CD14-positive monocyte (primary cell): Measurements from ENCODE around the gene TMEM80. TPM values are rescaled to one million over a fixed set of nuclear protein-coding genes. Genes with fewer than 3 reads are reported as not detected.

Experiments
- DNase-seq, 3 donors: peaks; one replicate each; pipeline ENCODE4 v3.0.0-alpha.2; 2011 to 2022
- H2AFZ ChIP-seq: 2 replicates; pipeline ENCODE4 v1.6.0; 2012; ENCODE audit warnings: mild to moderate bottlenecking, low read depth, low read length, inconsistent platforms; ENCODE audit not compliant: insufficient read depth, poor library complexity, severe bottlenecking
- H3K27ac ChIP-seq, 2 donors: 1 replicate in 1 of 2; 2 replicates in 1 of 2; pipeline ENCODE4 v1.5.1; 2012 to 2013; ENCODE audit warnings: low read length in 2 of 2, control low read depth in 1 of 2, inconsistent platforms in 1 of 2, low read depth in 1 of 2, mild to moderate bottlenecking in 1 of 2
- H3K27me3 ChIP-seq, 2 donors: one replicate each; pipeline versions ENCODE4 v1.6.0 to v1.6.1; 2011 to 2013; ENCODE audit warnings: low read length in 2 of 2; ENCODE audit not compliant: control insufficient read depth in 2 of 2, insufficient read depth in 2 of 2
- H3K36me3 ChIP-seq, 2 donors: replicated peaks in 1 of 2; 1 replicate in 1 of 2; 2 replicates in 1 of 2; pipeline versions ENCODE4 v1.5.1 to v1.6.1; 2012 to 2013; ENCODE audit warnings: low read length in 2 of 2, control low read depth in 1 of 2, inconsistent platforms in 1 of 2, mild to moderate bottlenecking in 1 of 2; ENCODE audit not compliant: insufficient read depth in 2 of 2, control insufficient read depth in 1 of 2
- H3K4me1 ChIP-seq, 2 donors: 1 replicate in 1 of 2; 2 replicates in 1 of 2; pipeline versions ENCODE4 v1.5.1 to v1.6.1; 2012 to 2013; ENCODE audit warnings: low read length in 2 of 2, control low read depth in 1 of 2, inconsistent platforms in 1 of 2, mild to moderate bottlenecking in 1 of 2, moderate library complexity in 1 of 2; ENCODE audit not compliant: insufficient read depth in 2 of 2, control insufficient read depth in 1 of 2
- H3K4me2 ChIP-seq: replicated peaks from 2 replicates; pipeline ENCODE3; 2012; ENCODE audit warnings: low read length, moderate library complexity, mild to moderate bottlenecking; ENCODE audit not compliant: poor library complexity, severe bottlenecking; ENCODE audit errors: extremely low read depth
- H3K4me3 ChIP-seq, 3 experiments: fragments of 200-600 bp in 1 of 3; sonication (generic) in 1 of 3; replicated peaks in 1 of 3; 1 replicate in 2 of 3; 2 replicates in 1 of 3; pipeline ENCODE4 v1.5.1; 2011 to 2013; ENCODE audit warnings: low read length in 3 of 3, mild to moderate bottlenecking in 3 of 3, control low read depth in 2 of 3, low read depth in 2 of 3, inconsistent platforms in 1 of 3, moderate library complexity in 1 of 3
- H3K79me2 ChIP-seq: 2 replicates; pipeline ENCODE4 v1.6.0; 2012; ENCODE audit warnings: mild to moderate bottlenecking, control low read depth, inconsistent platforms, low read length, moderate library complexity; ENCODE audit not compliant: insufficient read depth
- H3K9ac ChIP-seq: 2 replicates; pipeline ENCODE4 v1.6.0; 2017; ENCODE audit warnings: low read length, mild to moderate bottlenecking; ENCODE audit not compliant: insufficient read depth, poor library complexity, severe bottlenecking
- H3K9me3 ChIP-seq, 2 donors: replicated peaks in 1 of 2; 1 replicate in 1 of 2; 2 replicates in 1 of 2; pipeline versions ENCODE4 v1.5.1 to v1.6.1; 2012 to 2013; ENCODE audit warnings: low read length in 2 of 2, control low read depth in 1 of 2; ENCODE audit not compliant: control insufficient read depth in 1 of 2, insufficient read depth in 1 of 2
- H4K20me1 ChIP-seq: 2 replicates; pipeline ENCODE4 v1.6.0; 2012; ENCODE audit warnings: mild to moderate bottlenecking, low read length, control low read depth, moderate library complexity; ENCODE audit not compliant: insufficient read depth
- H3K27ac Mint-ChIP-seq, 7 donors: one replicate each; pipeline ENCODE4 v1.8.0; 2020; ENCODE audit warnings: mild to moderate bottlenecking in 7 of 7, mixed read lengths in 7 of 7, moderate library complexity in 6 of 7, inconsistent platforms in 2 of 7
- H3K27me3 Mint-ChIP-seq, 3 donors: one replicate each; pipeline ENCODE4 v1.8.0; 2021 to 2022; ENCODE audit warnings: low read depth in 3 of 3, mild to moderate bottlenecking in 3 of 3, mixed read lengths in 3 of 3, moderate library complexity in 3 of 3, inconsistent platforms in 1 of 3
- H3K36me3 Mint-ChIP-seq, 2 donors: one replicate each; pipeline ENCODE4 v1.8.0; 2020; ENCODE audit warnings: mixed read lengths in 2 of 2, inconsistent platforms in 1 of 2, mild to moderate bottlenecking in 1 of 2
- H3K4me1 Mint-ChIP-seq: one replicate; pipeline ENCODE4 v1.8.0; 2020; ENCODE audit warnings: mild to moderate bottlenecking, mixed read lengths
- H3K4me3 Mint-ChIP-seq, 2 donors: one replicate each; pipeline ENCODE4 v1.8.0; 2020; ENCODE audit warnings: mild to moderate bottlenecking in 2 of 2, mixed read lengths in 2 of 2, moderate library complexity in 1 of 2
- H3K9me3 Mint-ChIP-seq, 7 donors: one replicate each; pipeline ENCODE4 v1.8.0; 2020 to 2022; ENCODE audit warnings: mixed read lengths in 7 of 7, mild to moderate bottlenecking in 6 of 7, moderate library complexity in 6 of 7, inconsistent platforms in 2 of 7
- WGBS: methylation state at CpG from one replicate; pipeline ENCODE4 v1.1.5; 2013; ENCODE audit warnings: missing lambda C conversion rate; ENCODE audit not compliant: insufficient coverage; 5-methylcytosine and 5-hydroxymethylcytosine counted together
- intact Hi-C, 2 donors: fragments of 100-400 bp; cut with micrococcal nuclease; formaldehyde crosslinking; loops; one replicate each; pipeline versions ENCODE4 v1.15.0 to v1.15.1; 2023
- polyA plus RNA-seq, 3 donors: library from polyadenylated mRNA; depleted of rRNA in 1 of 3; unstranded in 2 of 3; stranded (reverse) in 1 of 3; fragments of 300-500 nt in 2 of 3; fragments of >200 nt in 1 of 3; fragmentation: Illumina TruSeq in 2 of 3; gene quantifications; 1 replicate in 2 of 3; 2 replicates in 1 of 3; pipeline ENCODE4 v1.2.3, GENCODE V29; 2012 to 2021
- TF ChIP-seq, protein P1 (sequence below): fragments of 200-600 bp; IDR thresholded peaks from one replicate; pipeline ENCODE4 v1.8.0; 2022; ENCODE audit warnings: antibody characterized with exemption, mild to moderate bottlenecking

Gene TMEM80
- polyA plus RNA-seq, 3 donors: 31.6 to 69.4 (median 37.3) TPM

DNA sequence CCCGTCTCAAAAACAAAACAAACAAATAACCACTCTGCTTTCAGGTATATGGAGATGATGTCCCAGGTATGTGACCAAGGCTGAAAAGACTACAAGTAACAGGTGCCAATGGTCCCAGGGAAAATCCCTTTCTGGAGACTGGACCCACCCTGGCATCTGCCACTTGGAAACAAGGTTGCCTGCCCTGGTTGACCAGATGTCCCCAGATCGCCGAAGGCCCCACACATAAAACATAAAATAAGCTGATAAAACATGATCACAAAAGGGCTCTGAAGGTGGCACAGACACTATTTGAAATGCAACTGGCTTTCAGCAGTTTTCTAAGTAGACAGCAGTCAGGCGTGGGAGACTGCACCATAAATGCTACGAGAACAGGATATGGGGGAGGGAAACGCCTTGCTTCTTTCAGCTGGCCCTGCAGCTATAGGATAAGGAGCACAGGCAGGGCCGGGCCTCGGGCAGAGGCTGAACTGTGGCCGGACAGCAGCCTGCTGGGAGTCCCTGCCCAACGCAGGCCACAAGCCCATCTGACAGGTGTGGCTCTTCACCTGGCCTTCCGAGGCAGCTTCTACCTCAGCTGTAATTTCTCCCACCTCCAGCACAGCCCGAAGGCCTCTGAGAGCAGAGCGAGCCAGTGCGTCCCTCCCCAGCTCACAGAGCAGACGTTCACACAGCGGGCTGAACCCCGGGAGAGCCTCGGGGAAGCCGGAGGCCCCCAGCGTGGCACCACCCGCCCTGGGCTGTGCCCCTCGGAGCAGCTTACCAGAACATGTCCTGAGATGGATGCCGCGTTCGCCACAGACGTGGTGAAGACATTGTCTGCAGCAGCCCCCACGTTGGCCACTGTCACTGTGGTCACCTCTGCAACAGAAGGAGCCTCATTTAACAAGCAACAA, 4.6 kb upstream of the TMEM80 start:
- H3K79me2 ChIP-seq: peaks cover 34% of the 10 kb centered on the region
- intact Hi-C loops: loop anchor here in 1 of 2 donors (10.0 kb wide), 1 partner anchor 694 kb away; the partner anchor contains the start of gene BRSK2
- H3K27me3 ChIP-seq: no peaks in the 10 kb centered on the region
- Mint-ChIP-seq H3K36me3 (peaks cover 47 to 56% of the 10 kb centered on the region in 2 donors), H3K9me3 (peaks cover 0 to 1% (median 0%) of the 10 kb centered on the region in 7 donors), H3K27ac (peak overlapping the region in 1 of 7 donors; percentile 26), H3K4me1 (peaks cover 17% of the 10 kb centered on the region), H3K4me3 (no peak overlapping the region), H3K27me3 (peaks cover 0 to 8% (median 5%) of the 10 kb centered on the region in 3 donors)
- H3K4me2 ChIP-seq: no peak overlapping the region
- H3K4me3 ChIP-seq: no peak overlapping the region
- peaks cover 27% of the 10 kb centered on the region for H4K20me1 ChIP-seq
- TF ChIP-seq, protein P1, sequence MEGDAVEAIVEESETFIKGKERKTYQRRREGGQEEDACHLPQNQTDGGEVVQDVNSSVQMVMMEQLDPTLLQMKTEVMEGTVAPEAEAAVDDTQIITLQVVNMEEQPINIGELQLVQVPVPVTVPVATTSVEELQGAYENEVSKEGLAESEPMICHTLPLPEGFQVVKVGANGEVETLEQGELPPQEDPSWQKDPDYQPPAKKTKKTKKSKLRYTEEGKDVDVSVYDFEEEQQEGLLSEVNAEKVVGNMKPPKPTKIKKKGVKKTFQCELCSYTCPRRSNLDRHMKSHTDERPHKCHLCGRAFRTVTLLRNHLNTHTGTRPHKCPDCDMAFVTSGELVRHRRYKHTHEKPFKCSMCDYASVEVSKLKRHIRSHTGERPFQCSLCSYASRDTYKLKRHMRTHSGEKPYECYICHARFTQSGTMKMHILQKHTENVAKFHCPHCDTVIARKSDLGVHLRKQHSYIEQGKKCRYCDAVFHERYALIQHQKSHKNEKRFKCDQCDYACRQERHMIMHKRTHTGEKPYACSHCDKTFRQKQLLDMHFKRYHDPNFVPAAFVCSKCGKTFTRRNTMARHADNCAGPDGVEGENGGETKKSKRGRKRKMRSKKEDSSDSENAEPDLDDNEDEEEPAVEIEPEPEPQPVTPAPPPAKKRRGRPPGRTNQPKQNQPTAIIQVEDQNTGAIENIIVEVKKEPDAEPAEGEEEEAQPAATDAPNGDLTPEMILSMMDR: no peak
- peaks cover 30 to 51% of the 10 kb centered on the region in 2 donors for H3K36me3 ChIP-seq
- H2AFZ ChIP-seq: no peak overlapping the region
- H3K4me1 ChIP-seq: peaks cover 14 to 18% of the 10 kb centered on the region in 2 donors
- H3K9me3 ChIP-seq: no peaks in the 10 kb centered on the region
- DNase-seq: no peak
- no peak overlapping the region for H3K9ac ChIP-seq
- 92% methylated on average over 26 of the region's 27 CpGs for WGBS
- H3K27ac ChIP-seq: no peak overlapping the region

DNA sequence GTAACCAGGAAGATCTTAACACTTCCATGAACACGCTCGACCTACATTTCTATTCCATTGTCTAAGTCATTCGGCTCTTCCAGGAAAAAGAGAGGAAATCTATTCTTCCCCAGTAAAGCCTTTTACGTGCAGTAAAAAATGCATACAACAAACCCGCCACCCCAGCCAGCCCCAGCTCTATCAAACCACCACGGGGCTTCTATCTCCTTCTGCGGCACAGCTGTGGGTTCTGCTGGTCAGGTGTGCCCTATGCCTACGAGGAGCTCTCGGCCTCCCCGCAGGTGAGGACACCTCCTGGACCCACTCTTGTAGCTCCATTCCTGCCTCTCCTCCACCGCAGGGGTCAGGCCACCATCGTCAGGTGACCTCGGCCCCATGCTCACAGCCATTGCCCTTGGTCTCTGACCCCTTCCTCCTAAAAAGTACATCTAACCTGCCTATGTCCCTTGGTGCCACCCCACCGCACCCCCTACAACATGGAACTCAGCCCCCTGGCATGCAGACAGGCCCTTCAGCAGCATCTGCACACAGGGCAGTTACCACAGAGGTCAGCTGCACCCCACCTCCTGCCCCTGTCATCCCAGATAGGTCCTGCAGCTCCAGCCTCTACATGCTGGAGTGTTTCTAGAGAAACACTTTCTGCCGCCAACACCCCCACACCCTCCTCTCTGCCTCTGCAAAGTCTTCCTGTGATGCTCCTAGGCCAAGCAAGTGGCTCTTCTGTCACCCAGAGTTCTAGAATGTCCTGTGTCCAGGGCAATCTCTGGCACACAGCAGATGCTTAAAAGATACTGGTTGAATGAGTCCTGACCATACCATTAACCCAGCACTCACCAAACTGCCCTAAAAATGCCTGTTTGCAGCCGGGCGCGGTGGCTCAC, 3.7 kb upstream of the TMEM80 start:
- DNase-seq: no peak
- 98% methylated on average over 14 of the region's 18 CpGs for WGBS
- H3K79me2 ChIP-seq: peaks cover 40% of the 10 kb centered on the region
- H3K4me3 ChIP-seq: no peak overlapping the region
- intact Hi-C loops: loop anchor here in 1 of 2 donors (10.0 kb wide), 1 partner anchor 693 kb away; the partner anchor contains the start of gene BRSK2
- peaks cover 20 to 26% of the 10 kb centered on the region in 2 donors for H3K4me1 ChIP-seq
- H3K9me3 ChIP-seq: no peaks in the 10 kb centered on the region
- peaks cover 21 to 41% of the 10 kb centered on the region in 2 donors for H3K36me3 ChIP-seq
- H3K9ac ChIP-seq: no peak overlapping the region
- peaks cover 39 to 46% of the 10 kb centered on the region in 2 donors for H3K36me3 Mint-ChIP-seq
- H3K27me3 ChIP-seq: no peaks in the 10 kb centered on the region
- H3K27ac ChIP-seq: no peak overlapping the region
- peaks cover 25% of the 10 kb centered on the region for H3K4me1 Mint-ChIP-seq
- H2AFZ ChIP-seq: no peak overlapping the region
- peaks cover 0 to 1% (median 0%) of the 10 kb centered on the region in 7 donors for H3K9me3 Mint-ChIP-seq
- TF ChIP-seq, protein P1: no peak
- H3K4me2 ChIP-seq: no peak overlapping the region
- H3K4me3 Mint-ChIP-seq: no peak overlapping the region
- H3K27me3 Mint-ChIP-seq: peaks cover 0 to 8% (median 5%) of the 10 kb centered on the region in 3 donors
- peak overlapping the region in 1 of 7 donors; percentile 27 for H3K27ac Mint-ChIP-seq
- H4K20me1 ChIP-seq: peaks cover 27% of the 10 kb centered on the region
